ENCODE measurements around the gene PCGF1. TPM values are rescaled to one million over a fixed set of nuclear protein-coding genes. Genes with fewer than 3 reads are reported as not detected.

Gene PCGF1
- total and polyA plus RNA-seq, 7 experiments from 2014 or later = 9.0 to 37.0 (median 26.5) TPM

- Histone ChIP-seq H3K27me3 (ENCODE audit: control insufficient read depth in 2 of 2, insufficient read depth in 2 of 2, low read length in 2 of 2) (peaks cover 3 to 5% of the 10 kb centered on the region in 2 donors), H3K9me3 (ENCODE audit: control insufficient read depth in 2 of 3, low read length in 3 of 3) (no peaks in the 10 kb centered on the region), H3K27ac (ENCODE audit: low read depth, low read length) (no peak overlapping the region), H3K4me3 (ENCODE audit: low read length) (no peak overlapping the region), H3K36me3 (ENCODE audit: control insufficient read depth in 2 of 3, insufficient read depth in 3 of 3, low read length in 3 of 3) (no peaks in the 10 kb centered on the region), H3K4me1 (ENCODE audit: control insufficient read depth in 2 of 2, insufficient read depth in 2 of 2, low read length in 2 of 2) (no peaks in the 10 kb centered on the region)
- no peak overlapping the region for H3K27ac Mint-ChIP-seq
- CTCF ChIA-PET = interaction anchor here (0.6 kb wide), 1 partner anchor 55 kb away, joined by 3 read pairs; no protein-coding TSS in a partner anchor
- ATAC-seq = no peak
- H3K4me3 Mint-ChIP-seq = no peak overlapping the region
- H3K9me3 Mint-ChIP-seq = no peaks in the 10 kb centered on the region
- intact Hi-C loops (cut with micrococcal nuclease) = loop anchor here (10.0 kb wide), 3 partner anchors 204 to 714 kb away; partner anchors contain the start of gene STAMBP (in 1 of the 2)
- H3K36me3 Mint-ChIP-seq = no peaks in the 10 kb centered on the region
- no peak for DNase-seq
- H3K4me1 Mint-ChIP-seq = peaks cover 0 to 11% (median 0%) of the 10 kb centered on the region in 7 donors
- POLR2A ChIA-PET = interaction anchor here (0.8 to 1.4 kb wide), 5 partner anchors 10 to 84 kb away, joined by 3 to 4 read pairs (median 3); partner anchors contain the start of genes AUP1, DQX1, HTRA2 and INO80B
- H3K27me3 Mint-ChIP-seq = peaks cover 25 to 41% (median 33%) of the 10 kb centered on the region in 5 donors
Measured at GRCh38 chr2:74538881-74539339, 31.4 kb upstream of the PCGF1 start.

- peak overlapping the region in 2 of 9 donors; percentile 11 to 31 for H3K27ac Mint-ChIP-seq
- DNase-seq = no peak
- Histone ChIP-seq H3K27me3 (ENCODE audit: control insufficient read depth in 2 of 2, insufficient read depth in 2 of 2, low read length in 2 of 2) (peaks cover 3 to 5% of the 10 kb centered on the region in 2 donors), H3K9me3 (ENCODE audit: control insufficient read depth in 2 of 3, low read length in 3 of 3) (no peaks in the 10 kb centered on the region), H3K4me1 (ENCODE audit: control insufficient read depth in 2 of 2, insufficient read depth in 2 of 2, low read length in 2 of 2) (no peaks in the 10 kb centered on the region), H3K4me3 (ENCODE audit: low read length) (no peak overlapping the region), H3K27ac (ENCODE audit: low read depth, low read length) (no peak overlapping the region), H3K36me3 (ENCODE audit: control insufficient read depth in 2 of 3, insufficient read depth in 3 of 3, low read length in 3 of 3) (peaks cover 0 to 13% (median 0%) of the 10 kb centered on the region in 3 experiments)
- H3K4me1 Mint-ChIP-seq = peaks cover 2 to 14% (median 3%) of the 10 kb centered on the region in 7 donors
- no peak overlapping the region for H3K4me3 Mint-ChIP-seq
- ChIA-PET POLR2A (no interaction called here), CTCF (no interaction called here)
- peaks cover 15 to 30% (median 19%) of the 10 kb centered on the region in 5 donors for H3K27me3 Mint-ChIP-seq
- intact Hi-C loops (cut with micrococcal nuclease) = loop anchor here (10.0 kb wide), 3 partner anchors 202 to 712 kb away; partner anchors contain the start of gene STAMBP (in 1 of the 2)
- peaks cover 0 to 6% (median 2%) of the 10 kb centered on the region in 5 donors for H3K36me3 Mint-ChIP-seq
- no peaks in the 10 kb centered on the region for H3K9me3 Mint-ChIP-seq
- no peak for ATAC-seq
Measured at GRCh38 chr2:74537140-74537539, 29.6 kb upstream of the PCGF1 start.

GRCh38 chr2:74536166-74536950, 28.9 kb upstream of the PCGF1 start:
- no peak overlapping the region for H3K4me3 ChIP-seq (ENCODE audit: low read length)
- intact Hi-C loops (cut with micrococcal nuclease) = loop anchor here (10.0 kb wide), 3 partner anchors 202 to 712 kb away; partner anchors contain the start of gene STAMBP (in 1 of the 2)
- H3K9me3 ChIP-seq (ENCODE audit: control insufficient read depth in 2 of 3, low read length in 3 of 3) = no peaks in the 10 kb centered on the region
- no peak overlapping the region for H3K27ac ChIP-seq (ENCODE audit: low read depth, low read length)
- no peak for ATAC-seq
- peaks cover 0 to 9% (median 5%) of the 10 kb centered on the region in 5 donors for H3K36me3 Mint-ChIP-seq
- ChIA-PET POLR2A (no interaction called here), CTCF (interaction anchor here (1.1 kb wide), 1 partner anchor 8 kb away, joined by 6 read pairs; no protein-coding TSS in a partner anchor)
- peaks cover 3 to 6% of the 10 kb centered on the region in 2 donors for H3K4me1 ChIP-seq (ENCODE audit: control insufficient read depth in 2 of 2, insufficient read depth in 2 of 2, low read length in 2 of 2)
- H3K4me3 Mint-ChIP-seq = no peak overlapping the region
- H3K27me3 Mint-ChIP-seq = peaks cover 14 to 30% (median 17%) of the 10 kb centered on the region in 5 donors
- H3K4me1 Mint-ChIP-seq = peaks cover 7 to 22% (median 11%) of the 10 kb centered on the region in 7 donors
- no peak for DNase-seq
- peaks cover 3 to 5% of the 10 kb centered on the region in 2 donors for H3K27me3 ChIP-seq (ENCODE audit: control insufficient read depth in 2 of 2, insufficient read depth in 2 of 2, low read length in 2 of 2)
- no peaks in the 10 kb centered on the region for H3K9me3 Mint-ChIP-seq
- H3K27ac Mint-ChIP-seq = peak overlapping the region in 1 of 9 donors; percentile 11
- H3K36me3 ChIP-seq (ENCODE audit: control insufficient read depth in 2 of 3, insufficient read depth in 3 of 3, low read length in 3 of 3) = peaks cover 0 to 13% (median 0%) of the 10 kb centered on the region in 3 experiments

GRCh38 chr2:74535440-74535965, 28.0 kb upstream of the PCGF1 start:
- POLR2A ChIA-PET = no interaction called here

GRCh38 chr2:74534411-74534810, 26.9 kb upstream of the PCGF1 start:
- Mint-ChIP-seq H3K27ac (no peak overlapping the region), H3K27me3 (peaks cover 4 to 24% (median 14%) of the 10 kb centered on the region in 5 donors), H3K9me3 (no peaks in the 10 kb centered on the region), H3K4me1 (peaks cover 13 to 30% (median 20%) of the 10 kb centered on the region in 7 donors), H3K4me3 (no peak overlapping the region), H3K36me3 (peaks cover 0 to 9% (median 5%) of the 10 kb centered on the region in 5 donors)
- H3K9me3 ChIP-seq (ENCODE audit: control insufficient read depth in 2 of 3, low read length in 3 of 3) = no peaks in the 10 kb centered on the region
- POLR2A ChIA-PET = interaction anchor here (1.0 to 1.1 kb wide), 2 partner anchors 27 to 76 kb away, joined by 3 read pairs; partner anchors contain the start of gene WBP1
- intact Hi-C loops (cut with micrococcal nuclease) = loop anchor here (5.0 to 10.0 kb wide), 5 partner anchors 200 to 1302 kb away; partner anchors contain the start of genes CCT7 (in 1 of the 2), PRADC1 (in 1 of the 2) and STAMBP (in 1 of the 2)
- no peak overlapping the region for H3K27ac ChIP-seq (ENCODE audit: low read depth, low read length)
- H3K27me3 ChIP-seq (ENCODE audit: control insufficient read depth in 2 of 2, insufficient read depth in 2 of 2, low read length in 2 of 2) = no peaks in the 10 kb centered on the region
- H3K4me1 ChIP-seq (ENCODE audit: control insufficient read depth in 2 of 2, insufficient read depth in 2 of 2, low read length in 2 of 2) = peaks cover 11 to 15% of the 10 kb centered on the region in 2 donors
- H3K4me3 ChIP-seq (ENCODE audit: low read length) = no peak overlapping the region
- ATAC-seq (no peak), DNase-seq (no peak)
- CTCF ChIA-PET = no interaction called here
- H3K36me3 ChIP-seq (ENCODE audit: control insufficient read depth in 2 of 3, insufficient read depth in 3 of 3, low read length in 3 of 3) = peaks cover 0 to 20% (median 0%) of the 10 kb centered on the region in 3 experiments

More at GRCh38 chr2:74535440-74535965, 28.0 kb upstream of the PCGF1 start:
- no peaks in the 10 kb centered on the region for H3K9me3 Mint-ChIP-seq
- Histone ChIP-seq H3K27ac (ENCODE audit: low read depth, low read length) (no peak overlapping the region), H3K36me3 (ENCODE audit: control insufficient read depth in 2 of 3, insufficient read depth in 3 of 3, low read length in 3 of 3) (peaks cover 0 to 13% (median 0%) of the 10 kb centered on the region in 3 experiments), H3K27me3 (ENCODE audit: control insufficient read depth in 2 of 2, insufficient read depth in 2 of 2, low read length in 2 of 2) (peaks cover 0 to 5% of the 10 kb centered on the region in 2 donors), H3K4me3 (ENCODE audit: low read length) (no peak overlapping the region), H3K9me3 (ENCODE audit: control insufficient read depth in 2 of 3, low read length in 3 of 3) (no peaks in the 10 kb centered on the region), H3K4me1 (ENCODE audit: control insufficient read depth in 2 of 2, insufficient read depth in 2 of 2, low read length in 2 of 2) (peaks cover 11 to 14% of the 10 kb centered on the region in 2 donors)
- DNase-seq (no peak), ATAC-seq (no peak)
- intact Hi-C loops (cut with micrococcal nuclease) = loop anchor here (10.0 kb wide), 3 partner anchors 201 to 711 kb away; partner anchors contain the start of gene STAMBP (in 1 of the 2)
- peaks cover 11 to 25% (median 17%) of the 10 kb centered on the region in 5 donors for H3K27me3 Mint-ChIP-seq
- no peak overlapping the region for H3K4me3 Mint-ChIP-seq
- H3K4me1 Mint-ChIP-seq = peaks cover 13 to 31% (median 19%) of the 10 kb centered on the region in 7 donors
- CTCF ChIA-PET = interaction anchor here (1.1 kb wide), 1 partner anchor 8 kb away, joined by 6 read pairs; no protein-coding TSS in a partner anchor
- H3K36me3 Mint-ChIP-seq = peaks cover 0 to 9% (median 5%) of the 10 kb centered on the region in 5 donors
- no peak overlapping the region for H3K27ac Mint-ChIP-seq

GRCh38 chr2:74533464-74533863, 26.0 kb upstream of the PCGF1 start:
- ATAC-seq = no peak
- Histone ChIP-seq H3K27ac (ENCODE audit: low read depth, low read length) (no peak overlapping the region), H3K4me3 (ENCODE audit: low read length) (no peak overlapping the region), H3K4me1 (ENCODE audit: control insufficient read depth in 2 of 2, insufficient read depth in 2 of 2, low read length in 2 of 2) (peaks cover 11 to 20% of the 10 kb centered on the region in 2 donors), H3K27me3 (ENCODE audit: control insufficient read depth in 2 of 2, insufficient read depth in 2 of 2, low read length in 2 of 2) (no peaks in the 10 kb centered on the region), H3K36me3 (ENCODE audit: control insufficient read depth in 2 of 3, insufficient read depth in 3 of 3, low read length in 3 of 3) (peaks cover 0 to 25% (median 0%) of the 10 kb centered on the region in 3 experiments), H3K9me3 (ENCODE audit: control insufficient read depth in 2 of 3, low read length in 3 of 3) (no peaks in the 10 kb centered on the region)
- ChIA-PET CTCF (interaction anchor here (2.0 to 2.1 kb wide), 3 partner anchors 51 to 55 kb away, joined by 5 to 18 read pairs (median 10); partner anchors contain the start of genes CCDC142 and TTC31), POLR2A (interaction anchor here (0.8 to 1.1 kb wide), 3 partner anchors 20 to 51 kb away, joined by 3 to 4 read pairs (median 3); partner anchors contain the start of genes CCDC142, LOXL3 and TTC31)
- Mint-ChIP-seq H3K9me3 (no peaks in the 10 kb centered on the region), H3K36me3 (peaks cover 0 to 14% (median 5%) of the 10 kb centered on the region in 5 donors), H3K27me3 (peaks cover 4 to 15% (median 10%) of the 10 kb centered on the region in 5 donors), H3K27ac (no peak overlapping the region), H3K4me3 (no peak overlapping the region), H3K4me1 (peaks cover 21 to 29% (median 24%) of the 10 kb centered on the region in 7 donors)
- DNase-seq = no peak
- intact Hi-C loops (cut with micrococcal nuclease) = loop anchor here (5.0 to 10.0 kb wide), 5 partner anchors 199 to 1301 kb away; partner anchors contain the start of genes CCT7 (in 1 of the 2), PRADC1 (in 1 of the 2) and STAMBP (in 1 of the 2)

All from naive thymus-derived CD4-positive, alpha-beta T cell (primary cell).